Fibroblast of lung (primary cell): ENCODE data around the gene SH3RF1. TPM values are rescaled to one million over a fixed set of nuclear protein-coding genes. Genes with fewer than 3 reads are reported as not detected.

Experiments used
- DNase-seq, 2 donors: peaks; one replicate each; pipeline versions ENCODE4 v3.0.0 to v3.0.0-alpha.2; 2010; ENCODE audit warnings: low read depth in 2 of 2
- H2AFZ ChIP-seq: 2 replicates; pipeline ENCODE4 v1.5.1; 2012; ENCODE audit warnings: low read length, control low read depth, inconsistent platforms
- H3K27ac ChIP-seq: 2 replicates; pipeline ENCODE4 v1.5.1; 2011; ENCODE audit warnings: low read length, control low read depth; ENCODE audit not compliant: insufficient read depth
- H3K27me3 ChIP-seq: 2 replicates; pipeline ENCODE4 v1.5.1; 2011; ENCODE audit warnings: mild to moderate bottlenecking, low read length; ENCODE audit not compliant: control insufficient read depth, insufficient read depth
- H3K36me3 ChIP-seq: 2 replicates; pipeline ENCODE4 v1.5.1; 2011; ENCODE audit warnings: low read length; ENCODE audit not compliant: control insufficient read depth, insufficient read depth
- H3K4me1 ChIP-seq: 2 replicates; pipeline ENCODE4 v1.5.1; 2011; ENCODE audit warnings: low read length; ENCODE audit not compliant: control insufficient read depth, insufficient read depth; ENCODE audit errors: extremely low read depth
- H3K4me2 ChIP-seq: 2 replicates; pipeline ENCODE4 v1.5.1; 2011; ENCODE audit warnings: low read length, control low read depth; ENCODE audit not compliant: insufficient read depth; ENCODE audit errors: extremely low read depth
- H3K4me3 ChIP-seq, 4 experiments: fragments of 200-600 bp in 1 of 4; sonication (generic) in 1 of 4; replicated peaks in 1 of 4; 2 replicates each; pipeline ENCODE4 v1.5.1; 2011 to 2016; ENCODE audit warnings: low read length in 4 of 4, low read depth in 3 of 4, mild to moderate bottlenecking in 3 of 4, control low read depth in 2 of 4, inconsistent platforms in 1 of 4, mixed read lengths in 1 of 4; ENCODE audit not compliant: insufficient read depth in 1 of 4; ENCODE audit errors: control extremely low read depth in 1 of 4
- H3K79me2 ChIP-seq: 2 replicates; pipeline ENCODE4 v1.5.1; 2012; ENCODE audit warnings: mild to moderate bottlenecking, low read length, inconsistent platforms; ENCODE audit not compliant: control insufficient read depth, insufficient read depth
- H3K9ac ChIP-seq: 2 replicates; pipeline ENCODE4 v1.5.1; 2011; ENCODE audit warnings: mild to moderate bottlenecking, low read length, control low read depth; ENCODE audit not compliant: insufficient read depth
- H3K9me3 ChIP-seq: 2 replicates; pipeline ENCODE4 v1.5.1; 2012; ENCODE audit warnings: low read depth, low read length; ENCODE audit not compliant: control insufficient read depth, insufficient read depth
- H4K20me1 ChIP-seq: 2 replicates; pipeline ENCODE4 v1.5.1; 2011; ENCODE audit warnings: low read length; ENCODE audit not compliant: control insufficient read depth, insufficient read depth; ENCODE audit errors: extremely low read depth
- EZH2 ChIP-seq: IDR thresholded peaks from 2 replicates; pipeline ENCODE4 v1.5.1; 2012; ENCODE audit warnings: low read length, control low read depth, mild to moderate bottlenecking; ENCODE audit errors: missing control alignments
- polyA plus RNA-seq, 2 donors: library from polyadenylated mRNA; depleted of rRNA in 1 of 2; stranded (reverse) in 1 of 2; unstranded in 1 of 2; fragments of >200 nt; gene quantifications; 2 replicates each; pipeline ENCODE4 v1.2.1, GENCODE V29; 2011 to 2012; ENCODE audit warnings: missing spikeins in 1 of 2
- total RNA-seq: library from RNA; depleted of rRNA; stranded (reverse); fragments of >200 nt; gene quantifications from 2 replicates; pipeline ENCODE4 v1.2.1, GENCODE V29; 2014
- TF ChIP-seq, protein P1 (sequence below), 2 donors: IDR thresholded peaks in 1 of 2; conservative IDR thresholded peaks in 1 of 2; 1 replicate in 1 of 2; 2 replicates in 1 of 2; pipeline ENCODE4 v1.5.1; 2011 to 2012; ENCODE audit warnings: low read length in 2 of 2, control low read depth in 1 of 2, inconsistent platforms in 1 of 2, low read depth in 1 of 2, mild to moderate bottlenecking in 1 of 2

Gene SH3RF1
- total and polyA plus RNA-seq, 2 donors (not counting 1 experiment from before 2014, with no cell fraction given), result 13.0 to 18.8 TPM

DNA sequence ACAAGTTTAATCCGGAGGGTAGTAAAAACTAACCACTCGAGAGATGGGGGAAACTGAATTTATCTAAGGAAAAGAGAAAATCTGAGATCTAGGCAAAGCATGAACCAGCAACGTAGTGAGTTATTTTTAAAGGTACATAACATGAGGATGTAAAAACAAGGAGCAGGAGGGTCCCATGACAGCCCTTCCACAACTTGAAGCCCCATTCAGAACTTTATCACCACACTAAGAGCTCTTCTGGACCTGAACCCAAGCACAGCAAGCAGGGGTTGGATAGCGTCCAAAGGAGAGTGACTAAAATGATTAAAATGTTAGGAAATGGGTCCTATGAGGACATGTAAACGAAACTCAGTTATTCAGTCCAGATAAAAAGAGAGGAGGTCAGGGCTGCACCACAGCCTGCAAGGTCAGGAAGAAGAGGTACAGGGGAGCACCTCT is 16.2 kb downstream of the SH3RF1 start:
- H3K27me3 ChIP-seq, result no peaks in the 10 kb centered on the region
- peaks cover 36% of the 10 kb centered on the region for H3K4me1 ChIP-seq
- peak overlapping the region in 1 of 4 experiments; percentile 30 for H3K4me3 ChIP-seq
- H3K27ac ChIP-seq, result peak overlapping the region; percentile 34
- H3K9ac ChIP-seq, result no peak overlapping the region
- H3K4me2 ChIP-seq, result peak overlapping the region; percentile 75
- H2AFZ ChIP-seq, result no peak overlapping the region
- peaks cover 80% of the 10 kb centered on the region for H3K79me2 ChIP-seq
- no peaks in the 10 kb centered on the region for H3K36me3 ChIP-seq
- H3K9me3 ChIP-seq, result no peaks in the 10 kb centered on the region
- TF ChIP-seq, protein P1, sequence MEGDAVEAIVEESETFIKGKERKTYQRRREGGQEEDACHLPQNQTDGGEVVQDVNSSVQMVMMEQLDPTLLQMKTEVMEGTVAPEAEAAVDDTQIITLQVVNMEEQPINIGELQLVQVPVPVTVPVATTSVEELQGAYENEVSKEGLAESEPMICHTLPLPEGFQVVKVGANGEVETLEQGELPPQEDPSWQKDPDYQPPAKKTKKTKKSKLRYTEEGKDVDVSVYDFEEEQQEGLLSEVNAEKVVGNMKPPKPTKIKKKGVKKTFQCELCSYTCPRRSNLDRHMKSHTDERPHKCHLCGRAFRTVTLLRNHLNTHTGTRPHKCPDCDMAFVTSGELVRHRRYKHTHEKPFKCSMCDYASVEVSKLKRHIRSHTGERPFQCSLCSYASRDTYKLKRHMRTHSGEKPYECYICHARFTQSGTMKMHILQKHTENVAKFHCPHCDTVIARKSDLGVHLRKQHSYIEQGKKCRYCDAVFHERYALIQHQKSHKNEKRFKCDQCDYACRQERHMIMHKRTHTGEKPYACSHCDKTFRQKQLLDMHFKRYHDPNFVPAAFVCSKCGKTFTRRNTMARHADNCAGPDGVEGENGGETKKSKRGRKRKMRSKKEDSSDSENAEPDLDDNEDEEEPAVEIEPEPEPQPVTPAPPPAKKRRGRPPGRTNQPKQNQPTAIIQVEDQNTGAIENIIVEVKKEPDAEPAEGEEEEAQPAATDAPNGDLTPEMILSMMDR (conservative IDR thresholded peaks at IDR 0.05 in 1 of 2, IDR thresholded peaks at IDR 0.05 in 1 of 2; ENCODE audit: low read depth in 1 of 2, low read length in 2 of 2), result no peak
- no peak for TF ChIP-seq EZH2
- peak; percentile 90 to 91 for DNase-seq
- no peaks in the 10 kb centered on the region for H4K20me1 ChIP-seq

DNA sequence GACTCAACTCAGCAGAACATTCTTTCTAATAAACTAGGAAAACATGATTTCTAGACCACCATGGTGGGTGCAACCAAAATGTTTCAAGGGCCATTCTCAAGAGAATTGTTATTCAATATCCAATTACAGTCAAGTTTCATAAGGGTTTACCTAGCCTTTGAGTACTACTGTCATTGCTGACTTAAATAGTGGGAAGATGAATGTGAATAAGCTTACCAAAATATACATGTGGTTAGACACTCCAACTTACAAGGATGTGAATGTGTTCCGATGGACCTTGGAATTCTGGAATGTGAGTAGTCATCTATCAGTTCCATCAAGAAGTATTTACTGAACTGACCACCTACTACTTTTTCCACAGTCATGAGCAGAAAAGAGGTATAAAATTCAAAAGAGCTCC is 16.9 kb downstream of the SH3RF1 start:
- Histone ChIP-seq H3K27me3 (no peaks in the 10 kb centered on the region), H3K9ac (no peak overlapping the region), H3K4me1 (peaks cover 38% of the 10 kb centered on the region), H4K20me1 (no peaks in the 10 kb centered on the region), H3K79me2 (peaks cover 80% of the 10 kb centered on the region), H3K27ac (no peak overlapping the region), H3K4me3 (no peak overlapping the region), H3K36me3 (no peaks in the 10 kb centered on the region), H2AFZ (no peak overlapping the region), H3K9me3 (no peaks in the 10 kb centered on the region), H3K4me2 (peak overlapping the region; percentile 15)
- DNase-seq, result peak; percentile 79 to 100
- TF ChIP-seq EZH2, result no peak
- TF ChIP-seq, protein P1 (conservative IDR thresholded peaks at IDR 0.05 in 1 of 2, IDR thresholded peaks at IDR 0.05 in 1 of 2; ENCODE audit: low read depth in 1 of 2, low read length in 2 of 2), result no peak

DNA sequence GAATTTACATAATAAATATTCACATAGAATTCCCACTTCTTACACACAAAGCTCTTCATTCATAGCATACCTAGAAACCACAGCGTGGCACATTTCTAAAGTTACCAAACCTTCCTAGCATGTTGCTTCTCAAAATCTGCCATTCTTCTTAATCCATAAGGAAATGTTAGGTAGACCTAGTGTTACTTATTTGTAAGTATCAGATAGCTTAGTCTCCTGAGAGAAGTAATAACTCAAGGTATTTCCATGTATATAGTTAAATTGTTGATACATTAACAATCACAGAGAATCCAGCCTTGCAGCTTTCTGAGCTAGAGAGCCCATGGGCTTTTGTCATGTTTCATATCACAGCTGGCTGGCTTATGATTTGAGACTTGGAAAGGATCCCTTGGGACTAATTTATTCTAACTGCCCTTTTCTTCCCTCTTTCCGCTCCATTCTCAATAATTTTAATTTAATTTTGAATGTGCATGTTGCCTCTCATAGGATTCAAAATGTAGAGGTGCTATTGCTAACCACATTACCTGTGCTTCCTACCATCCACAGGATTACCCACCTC is 17.6 kb downstream of the SH3RF1 start:
- Histone ChIP-seq H3K27ac (no peak overlapping the region), H3K4me1 (peaks cover 38% of the 10 kb centered on the region), H3K9ac (no peak overlapping the region)

More for the DNA sequence above, 17.6 kb downstream of the SH3RF1 start:
- no peak overlapping the region for H3K4me3 ChIP-seq
- H2AFZ ChIP-seq, result no peak overlapping the region
- TF ChIP-seq, protein P1 (conservative IDR thresholded peaks at IDR 0.05 in 1 of 2, IDR thresholded peaks at IDR 0.05 in 1 of 2; ENCODE audit: low read depth in 1 of 2, low read length in 2 of 2), result no peak
- no peak for TF ChIP-seq EZH2
- no peaks in the 10 kb centered on the region for H3K9me3 ChIP-seq
- no peaks in the 10 kb centered on the region for H3K27me3 ChIP-seq
- H3K36me3 ChIP-seq, result no peaks in the 10 kb centered on the region
- peaks cover 80% of the 10 kb centered on the region for H3K79me2 ChIP-seq
- peak; percentile 39 to 65 for DNase-seq
- peak overlapping the region; percentile 48 for H3K4me2 ChIP-seq
- no peaks in the 10 kb centered on the region for H4K20me1 ChIP-seq
